K562 (cell line): ENCODE results near the gene CC2D1A. TPM values are rescaled to one million over a fixed set of nuclear protein-coding genes. Genes with fewer than 3 reads are reported as not detected.

Source experiments
- CAMTA2 ChIP-seq: fragments of 250-450 bp; sonication (Bioruptor Pico); conservative IDR thresholded peaks from 2 replicates; pipeline ENCODE4 v1.5.1; 2022
- ERF ChIP-seq: fragments of 450-650 bp; formaldehyde crosslinking; IDR thresholded peaks from 2 replicates; pipeline ENCODE4 v1.4.0; 2020; ENCODE audit warnings: mild to moderate bottlenecking, mixed read lengths
- IFI16 ChIP-seq: fragments of 250-450 bp; sonication (Bioruptor Pico); IDR thresholded peaks from 2 replicates; pipeline ENCODE4 v2.1.2; 2022; ENCODE audit warnings: mild to moderate bottlenecking, inconsistent platforms
- MEF2A ChIP-seq: IDR thresholded peaks from 2 replicates; pipeline ENCODE4 v1.6.1; 2011; ENCODE audit warnings: low read depth, mild to moderate bottlenecking, low read length, moderate library complexity; ENCODE audit not compliant: control insufficient read depth
- NFE2 ChIP-seq: IDR thresholded peaks from 2 replicates; pipeline ENCODE4 v1.6.1; 2014; ENCODE audit warnings: antibody characterized with exemption, low read depth
- PPARD ChIP-seq: fragments of 250-450 bp; sonication (Bioruptor Pico); IDR thresholded peaks from 2 replicates; pipeline ENCODE4 v1.8.0; 2022; ENCODE audit warnings: inconsistent platforms, mild to moderate bottlenecking, moderate library complexity
- RBM15 ChIP-seq: fragments of 200-400 bp; formaldehyde crosslinking; IDR thresholded peaks from 2 replicates; pipeline ENCODE4 v1.6.1; 2018; ENCODE audit warnings: mild to moderate bottlenecking, low read length, moderate library complexity; ENCODE audit not compliant: insufficient read depth
- SNIP1 ChIP-seq: fragments of 450-650 bp; IDR thresholded peaks from 2 replicates; pipeline ENCODE4 v1.7.1; 2017; ENCODE audit warnings: low read depth, mild to moderate bottlenecking
- SREBF2 ChIP-seq: sonication (generic); formaldehyde crosslinking; IDR thresholded peaks from 2 replicates; pipeline ENCODE4 v1.4.0; 2020; ENCODE audit warnings: mild to moderate bottlenecking, missing genetic modification reagents
- STAT5B ChIP-seq: fragments of 250-450 bp; sonication (Bioruptor Pico); IDR thresholded peaks from 2 replicates; pipeline ENCODE4 v1.8.0; 2021; ENCODE audit warnings: mild to moderate bottlenecking, inconsistent platforms
- XRCC4 ChIP-seq: IDR thresholded peaks from one replicate; pipeline ENCODE4 v1.6.1; 2011; ENCODE audit not compliant: insufficient read depth, insufficient read length; ENCODE audit errors: extremely low read depth
- ZNF316 ChIP-seq: fragments of 450-650 bp; IDR thresholded peaks from 2 replicates; pipeline ENCODE4 v1.6.1; 2016
- ZNF583 ChIP-seq: fragments of 250-450 bp; sonication (Bioruptor Pico); IDR thresholded peaks from 2 replicates; pipeline ENCODE4 v1.4.0; 2020
- ZNF668 ChIP-seq: fragments of 250-450 bp; sonication (Bioruptor Pico); IDR thresholded peaks from 2 replicates; pipeline ENCODE4 v1.8.0; 2022; ENCODE audit warnings: mild to moderate bottlenecking, inconsistent platforms
- polyA plus RNA-seq, 8 experiments: library from polyadenylated mRNA; depleted of rRNA in 4 of 8; stranded (reverse) in 5 of 8; unstranded in 3 of 8; fragments of >200 nt; fragmentation: Nextera tagmentation in 2 of 8; fragmentation: Illumina TruSeq in 1 of 8; extraction: Ambion mirVana in 2 of 8; extraction: Trizol in 1 of 8; gene quantifications; 2 replicates each; pipeline versions ENCODE4 v1.2.1 to v1.2.3, GENCODE V29; 2011 to 2014; ENCODE audit warnings: inconsistent platforms in 1 of 8, missing spikeins in 1 of 8
- total RNA-seq, 7 experiments: library from RNA; depleted of rRNA in 6 of 7; stranded (reverse); fragments of >200 nt in 6 of 7; fragmentation: Illumina TruSeq in 2 of 7; extraction: Trizol in 2 of 7; gene quantifications; 2 replicates each; pipeline versions ENCODE4 v1.2.1 to v1.2.3, GENCODE V29; 2011 to 2021; ENCODE audit warnings: low replicate concordance in 1 of 7
- TF ChIP-seq, protein P1 (sequence below): sonication (generic); formaldehyde crosslinking; IDR thresholded peaks from 2 replicates; pipeline ENCODE4 v1.8.0; 2022; ENCODE audit warnings: mild to moderate bottlenecking, missing genetic modification reagents
- TF ChIP-seq, protein P2 (sequence below), 2 experiments: fragments of 200-800 bp in 1 of 2; sonication (Bioruptor generic) in 1 of 2; sonication (generic) in 1 of 2; formaldehyde crosslinking in 1 of 2; IDR thresholded peaks in 1 of 2; conservative IDR thresholded peaks in 1 of 2; 2 replicates each; pipeline versions ENCODE4 v1.5.0 to v1.6.1; 2016 to 2020; ENCODE audit warnings: missing compliant biosample characterization in 1 of 2, missing genetic modification characterization in 1 of 2, missing genetic modification reagents in 1 of 2
- TF ChIP-seq, protein P3 (sequence below): fragments of 450-650 bp; IDR thresholded peaks from 2 replicates; pipeline ENCODE4 v1.6.1; 2016; ENCODE audit warnings: low read depth, mild to moderate bottlenecking, moderate library complexity
- TF ChIP-seq, protein P4 (sequence below), 3 experiments: IDR thresholded peaks in 2 of 3; conservative IDR thresholded peaks in 1 of 3; 2 replicates each; pipeline ENCODE4 v1.5.1; 2011 to 2012; ENCODE audit warnings: low read length in 3 of 3, mild to moderate bottlenecking in 3 of 3, control low read depth in 2 of 3, improper control_type of control experiment in 1 of 3, inconsistent platforms in 1 of 3, low read depth in 1 of 3, mixed read lengths in 1 of 3, moderate library complexity in 1 of 3; ENCODE audit not compliant: insufficient read depth in 2 of 3
- TF ChIP-seq, protein P5 (sequence below), 2 experiments: IDR thresholded peaks in 1 of 2; conservative IDR thresholded peaks in 1 of 2; 2 replicates each; pipeline ENCODE4 v1.6.1; 2016; ENCODE audit warnings: low read depth in 2 of 2, mild to moderate bottlenecking in 1 of 2, missing compliant biosample characterization in 1 of 2, missing genetic modification characterization in 1 of 2, moderate library complexity in 1 of 2

CC2D1A gene
- total and polyA plus RNA-seq, 9 of the 15 experiments (the other 6 are each of a cell fraction or from before 2014, with no cell fraction given): 0.32 to 31.0 (median 12.9) TPM

DNA sequence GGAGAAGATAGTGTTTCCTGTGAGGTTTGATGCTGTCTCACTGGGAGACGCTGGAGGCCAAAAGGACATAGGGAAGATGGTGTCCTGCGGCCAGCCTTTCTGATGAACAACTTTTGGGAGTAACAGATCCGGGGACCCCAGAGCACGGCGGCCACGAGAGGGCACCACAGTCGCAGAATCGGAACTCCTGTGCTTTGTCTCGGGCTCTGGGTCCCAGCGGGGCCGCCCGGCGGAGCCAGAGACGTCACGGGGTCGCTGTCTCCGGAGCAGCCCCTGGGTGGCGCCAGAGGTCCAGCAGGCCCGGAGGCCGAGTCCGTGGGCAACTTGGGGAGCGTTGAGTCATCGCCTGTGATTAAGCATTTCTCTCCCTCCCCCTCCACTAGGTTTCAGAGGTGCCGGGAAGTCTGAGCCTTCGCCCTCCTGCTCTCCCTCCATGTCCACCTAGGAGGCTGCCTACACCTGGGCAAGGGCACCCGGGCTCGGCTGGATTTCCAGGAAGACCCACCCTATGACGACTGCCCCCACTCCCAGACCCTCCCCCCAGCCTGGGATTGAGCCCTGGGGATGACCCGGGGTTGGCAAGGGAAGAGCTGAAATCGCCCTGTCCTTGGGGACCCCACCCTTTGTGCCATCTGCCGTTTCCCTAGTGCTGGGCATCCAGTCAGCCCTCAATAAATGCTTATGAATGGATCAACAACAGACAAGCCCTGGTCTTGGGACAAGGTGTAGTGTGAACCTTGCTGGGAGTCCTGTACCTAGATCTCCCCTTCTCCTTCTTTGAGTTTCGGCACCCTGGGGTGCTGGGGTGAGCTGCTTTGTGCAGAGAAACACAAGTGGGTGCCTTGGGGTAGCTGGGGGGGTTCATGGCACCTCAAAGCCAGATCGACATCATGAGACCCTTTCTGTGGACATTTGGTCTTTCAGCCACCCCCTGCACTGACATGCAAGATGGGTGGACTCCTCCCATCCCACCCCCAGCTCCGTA, 25.6 kb upstream of the CC2D1A start (continued):
- TF ChIP-seq MEF2A (0 out of 2 replicates have a peak, but pooled peaks have one; percentile 15), ZNF668 (CRISPR knock-in tag) (no peak), SNIP1 (no peak), ERF (CRISPR knock-in tag) (no peak), IFI16 (CRISPR knock-in tag) (no peak), CAMTA2 (no peak), RBM15 (no peak), SREBF2 (CRISPR knock-in tag) (no peak), NFE2 (peak; percentile 98), ZNF583 (0 out of 2 replicates have a peak, but pooled peaks have one; percentile 73), PPARD (CRISPR knock-in tag) (no peak), XRCC4 (no peak), ZNF316 (peak; percentile 94), STAT5B (CRISPR knock-in tag) (no peak)
- TF ChIP-seq, protein P1, sequence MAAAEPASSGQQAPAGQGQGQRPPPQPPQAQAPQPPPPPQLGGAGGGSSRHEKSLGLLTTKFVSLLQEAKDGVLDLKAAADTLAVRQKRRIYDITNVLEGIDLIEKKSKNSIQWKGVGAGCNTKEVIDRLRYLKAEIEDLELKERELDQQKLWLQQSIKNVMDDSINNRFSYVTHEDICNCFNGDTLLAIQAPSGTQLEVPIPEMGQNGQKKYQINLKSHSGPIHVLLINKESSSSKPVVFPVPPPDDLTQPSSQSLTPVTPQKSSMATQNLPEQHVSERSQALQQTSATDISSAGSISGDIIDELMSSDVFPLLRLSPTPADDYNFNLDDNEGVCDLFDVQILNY (CRISPR knock-in tag): 0 out of 2 replicates have a peak, but pooled peaks have one; percentile 31
- TF ChIP-seq, protein P2, sequence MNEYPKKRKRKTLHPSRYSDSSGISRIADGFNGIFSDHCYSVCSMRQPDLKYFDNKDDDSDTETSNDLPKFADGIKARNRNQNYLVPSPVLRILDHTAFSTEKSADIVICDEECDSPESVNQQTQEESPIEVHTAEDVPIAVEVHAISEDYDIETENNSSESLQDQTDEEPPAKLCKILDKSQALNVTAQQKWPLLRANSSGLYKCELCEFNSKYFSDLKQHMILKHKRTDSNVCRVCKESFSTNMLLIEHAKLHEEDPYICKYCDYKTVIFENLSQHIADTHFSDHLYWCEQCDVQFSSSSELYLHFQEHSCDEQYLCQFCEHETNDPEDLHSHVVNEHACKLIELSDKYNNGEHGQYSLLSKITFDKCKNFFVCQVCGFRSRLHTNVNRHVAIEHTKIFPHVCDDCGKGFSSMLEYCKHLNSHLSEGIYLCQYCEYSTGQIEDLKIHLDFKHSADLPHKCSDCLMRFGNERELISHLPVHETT (CRISPR knock-in tag; conservative IDR thresholded peaks at IDR 0.05 in 1 of 2, IDR thresholded peaks at IDR 0.05 in 1 of 2): peak in 1 of 2 experiments; percentile 77; a peak in 2 of 4 replicates
- TF ChIP-seq, protein P3, sequence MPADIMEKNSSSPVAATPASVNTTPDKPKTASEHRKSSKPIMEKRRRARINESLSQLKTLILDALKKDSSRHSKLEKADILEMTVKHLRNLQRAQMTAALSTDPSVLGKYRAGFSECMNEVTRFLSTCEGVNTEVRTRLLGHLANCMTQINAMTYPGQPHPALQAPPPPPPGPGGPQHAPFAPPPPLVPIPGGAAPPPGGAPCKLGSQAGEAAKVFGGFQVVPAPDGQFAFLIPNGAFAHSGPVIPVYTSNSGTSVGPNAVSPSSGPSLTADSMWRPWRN: no peak
- TF ChIP-seq, protein P4, sequence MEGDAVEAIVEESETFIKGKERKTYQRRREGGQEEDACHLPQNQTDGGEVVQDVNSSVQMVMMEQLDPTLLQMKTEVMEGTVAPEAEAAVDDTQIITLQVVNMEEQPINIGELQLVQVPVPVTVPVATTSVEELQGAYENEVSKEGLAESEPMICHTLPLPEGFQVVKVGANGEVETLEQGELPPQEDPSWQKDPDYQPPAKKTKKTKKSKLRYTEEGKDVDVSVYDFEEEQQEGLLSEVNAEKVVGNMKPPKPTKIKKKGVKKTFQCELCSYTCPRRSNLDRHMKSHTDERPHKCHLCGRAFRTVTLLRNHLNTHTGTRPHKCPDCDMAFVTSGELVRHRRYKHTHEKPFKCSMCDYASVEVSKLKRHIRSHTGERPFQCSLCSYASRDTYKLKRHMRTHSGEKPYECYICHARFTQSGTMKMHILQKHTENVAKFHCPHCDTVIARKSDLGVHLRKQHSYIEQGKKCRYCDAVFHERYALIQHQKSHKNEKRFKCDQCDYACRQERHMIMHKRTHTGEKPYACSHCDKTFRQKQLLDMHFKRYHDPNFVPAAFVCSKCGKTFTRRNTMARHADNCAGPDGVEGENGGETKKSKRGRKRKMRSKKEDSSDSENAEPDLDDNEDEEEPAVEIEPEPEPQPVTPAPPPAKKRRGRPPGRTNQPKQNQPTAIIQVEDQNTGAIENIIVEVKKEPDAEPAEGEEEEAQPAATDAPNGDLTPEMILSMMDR (IDR thresholded peaks at IDR 0.05 in 2 of 3, conservative IDR thresholded peaks at IDR 0.05 in 1 of 3; ENCODE audit: insufficient read depth in 2 of 3, low read depth in 1 of 3, low read length in 3 of 3): peak; percentile 99 to 100 (median 99)
- TF ChIP-seq, protein P5, sequence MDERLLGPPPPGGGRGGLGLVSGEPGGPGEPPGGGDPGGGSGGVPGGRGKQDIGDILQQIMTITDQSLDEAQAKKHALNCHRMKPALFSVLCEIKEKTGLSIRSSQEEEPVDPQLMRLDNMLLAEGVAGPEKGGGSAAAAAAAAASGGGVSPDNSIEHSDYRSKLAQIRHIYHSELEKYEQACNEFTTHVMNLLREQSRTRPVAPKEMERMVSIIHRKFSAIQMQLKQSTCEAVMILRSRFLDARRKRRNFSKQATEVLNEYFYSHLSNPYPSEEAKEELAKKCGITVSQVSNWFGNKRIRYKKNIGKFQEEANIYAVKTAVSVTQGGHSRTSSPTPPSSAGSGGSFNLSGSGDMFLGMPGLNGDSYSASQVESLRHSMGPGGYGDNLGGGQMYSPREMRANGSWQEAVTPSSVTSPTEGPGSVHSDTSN (CRISPR knock-in tag; IDR thresholded peaks at IDR 0.05; ENCODE audit: low read depth): no peak
- TF ChIP-seq, protein P5 (tag; conservative IDR thresholded peaks at IDR 0.05; ENCODE audit: low read depth): 0 out of 2 replicates have a peak, but pooled peaks have one; percentile 28
